ENCODE data around the gene CEND1.

The CEND1 gene

DNA sequence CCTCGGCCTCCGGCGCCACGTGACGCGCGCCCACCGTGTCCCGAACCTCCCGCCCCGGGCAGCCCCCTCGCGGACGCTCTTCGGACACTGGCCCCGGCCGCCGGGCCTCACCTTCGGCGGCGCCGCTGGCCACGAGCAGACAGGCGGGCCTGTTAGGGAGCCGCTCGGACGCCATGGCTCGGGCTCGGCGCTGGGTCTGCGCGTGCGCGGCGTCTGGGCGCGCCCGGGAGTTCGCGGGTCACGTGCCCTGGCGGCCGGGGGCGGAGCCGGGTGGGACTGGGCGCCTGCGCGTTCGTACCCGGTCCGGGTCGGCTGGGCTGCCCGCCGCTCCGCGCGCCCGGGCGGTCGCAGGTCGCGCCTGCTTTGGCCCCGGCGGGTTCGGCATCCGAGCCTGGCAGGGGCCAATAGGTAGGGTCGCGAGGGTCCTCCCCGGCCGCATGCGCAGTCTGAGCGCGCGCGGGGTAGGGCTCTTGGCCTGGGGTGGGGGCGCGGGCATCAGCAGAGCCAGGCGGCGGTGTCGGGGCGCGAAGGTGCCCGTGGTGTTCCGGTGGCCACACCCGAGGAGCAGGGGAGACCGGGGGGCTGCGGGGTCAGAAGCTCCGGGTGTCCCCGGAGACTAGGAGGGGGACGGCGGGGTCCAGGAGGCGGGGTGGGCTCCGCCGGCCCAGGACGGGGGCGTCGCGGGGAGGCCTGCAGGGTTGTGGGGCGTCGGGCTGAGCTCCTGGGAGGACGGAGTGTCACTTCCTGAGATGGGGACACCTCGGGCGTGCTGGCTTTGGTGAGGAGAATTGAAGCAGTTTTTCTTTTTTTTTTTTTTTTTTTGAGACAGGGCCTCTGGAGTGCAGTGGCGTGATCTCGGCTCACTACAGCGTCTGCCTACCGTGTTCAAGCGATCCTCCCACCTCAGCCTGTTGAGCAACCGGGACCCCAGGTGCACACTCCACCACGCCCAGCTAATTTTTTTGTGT lies 12.3 kb downstream of the CEND1 start, which contains the start of gene GATD1:
GATD1 (minus strand) TSS at position 200 of the 968 bp plus-strand sequence; CDS start at position 175, 25 bp downstream.
- DNase-seq (ENCODE audit: low read depth in 3 of 3) = peak; percentile 90 to 93 (median 92)

DNA sequence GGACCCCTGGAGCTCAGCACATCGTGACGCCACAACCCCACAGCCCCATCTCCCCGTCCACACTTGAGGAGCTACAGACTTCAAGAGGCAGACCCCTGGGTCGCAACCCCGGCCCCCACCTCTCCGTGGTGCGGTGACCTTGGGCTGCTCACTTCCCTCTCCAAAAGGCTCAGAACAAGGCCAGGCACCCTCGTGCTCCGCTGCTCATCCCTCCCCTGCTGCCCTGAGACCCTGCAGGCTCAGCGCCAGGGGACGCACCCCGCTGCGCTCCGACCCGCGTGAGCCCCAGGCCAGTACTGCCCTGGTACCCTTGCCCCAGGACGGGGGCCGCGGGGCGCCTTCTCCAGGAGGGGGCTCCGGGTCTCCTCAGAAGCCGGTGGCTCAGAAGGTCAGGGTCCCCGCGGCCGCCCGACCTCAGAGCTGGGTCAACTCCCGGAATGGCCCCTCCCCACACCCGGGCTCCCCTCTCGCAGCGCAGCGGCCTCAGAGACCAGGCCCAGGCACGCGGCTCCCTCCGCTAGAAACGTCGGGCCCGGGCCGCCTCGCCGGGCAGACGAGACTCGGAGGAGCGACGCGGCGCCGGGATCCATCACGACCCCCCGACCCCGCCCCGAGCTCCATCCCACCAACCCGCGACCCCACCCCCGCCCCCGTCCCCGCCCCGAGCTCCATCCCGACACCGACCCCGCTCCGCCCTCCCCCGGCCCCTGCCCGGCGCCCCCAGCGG lies 13.2 kb downstream of the CEND1 start:
- DNase-seq (ENCODE audit: low read depth in 3 of 3) = no peak

DNA sequence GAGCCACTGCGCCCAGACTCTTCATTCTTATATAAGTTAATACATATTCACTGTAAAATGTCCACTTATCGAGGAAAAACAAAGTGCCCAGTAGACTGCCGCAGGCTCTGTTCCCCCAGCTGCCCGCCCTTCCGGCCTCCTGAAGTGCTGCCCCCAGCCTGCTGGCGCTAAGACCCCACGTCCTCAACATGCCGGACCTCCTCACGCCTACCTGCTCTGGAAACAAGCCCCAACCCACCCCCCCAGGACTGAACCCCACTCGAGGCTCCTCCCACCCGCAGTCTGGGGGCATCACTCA lies 13.7 kb downstream of the CEND1 start:
- no peak for DNase-seq (ENCODE audit: low read depth in 3 of 3)

DNA sequence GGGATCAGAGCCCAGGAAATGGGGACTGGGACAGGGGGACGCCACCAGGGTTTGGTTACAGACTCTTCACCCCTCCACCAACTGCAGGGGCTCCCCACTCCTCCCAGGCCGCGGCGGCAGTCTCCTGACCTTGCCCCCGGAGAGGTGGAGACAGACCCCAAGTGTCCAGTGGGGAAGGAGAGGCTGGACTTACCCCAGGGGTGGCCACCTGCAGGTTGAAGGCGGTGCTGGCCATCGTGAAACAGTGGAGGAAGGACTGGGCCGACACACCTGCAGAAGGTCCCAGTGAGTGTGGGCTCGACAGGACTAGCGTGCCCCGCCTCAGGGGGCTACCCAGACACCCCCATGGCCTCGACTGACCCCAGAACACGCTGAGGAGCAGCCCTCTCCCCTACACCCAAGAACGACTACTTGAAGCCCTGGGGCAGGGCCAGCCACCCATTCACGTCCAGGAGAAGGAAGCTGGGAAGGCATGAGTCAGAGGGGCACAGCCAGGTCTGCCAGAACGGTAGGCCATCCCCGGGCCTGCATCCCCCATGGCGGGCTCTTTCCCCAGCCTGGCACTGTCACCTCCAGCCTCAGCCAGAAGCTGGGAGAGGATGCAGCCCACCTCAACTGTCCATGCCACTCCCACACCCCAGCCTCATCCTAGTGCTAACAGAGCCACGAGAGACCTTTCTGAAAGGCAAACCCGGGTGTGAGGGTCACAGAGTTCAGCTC lies 14.9 kb downstream of the CEND1 start:
- no peak for DNase-seq (ENCODE audit: low read depth in 3 of 3)

DNA sequence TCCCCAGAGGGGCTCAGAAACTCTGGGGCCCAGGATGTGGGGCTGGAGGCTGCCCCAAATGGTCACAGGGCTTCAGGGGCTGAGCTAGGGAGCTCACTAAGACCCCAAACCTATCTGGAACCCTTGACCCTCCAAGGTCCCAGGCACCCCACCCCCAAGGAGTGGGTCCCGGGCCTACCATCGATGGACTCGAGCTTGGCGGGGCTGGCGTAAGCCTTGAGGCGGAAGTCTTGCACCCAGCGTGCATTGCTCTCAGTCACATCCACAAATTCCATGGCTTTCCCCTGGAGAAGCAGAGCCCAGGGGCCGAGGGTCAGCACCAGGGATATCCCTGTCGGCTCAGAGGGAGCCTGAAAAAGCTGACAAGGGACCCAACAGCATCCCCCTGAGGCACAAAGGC lies 16.1 kb downstream of the CEND1 start:
- no peak for DNase-seq (ENCODE audit: low read depth in 3 of 3)

DNA sequence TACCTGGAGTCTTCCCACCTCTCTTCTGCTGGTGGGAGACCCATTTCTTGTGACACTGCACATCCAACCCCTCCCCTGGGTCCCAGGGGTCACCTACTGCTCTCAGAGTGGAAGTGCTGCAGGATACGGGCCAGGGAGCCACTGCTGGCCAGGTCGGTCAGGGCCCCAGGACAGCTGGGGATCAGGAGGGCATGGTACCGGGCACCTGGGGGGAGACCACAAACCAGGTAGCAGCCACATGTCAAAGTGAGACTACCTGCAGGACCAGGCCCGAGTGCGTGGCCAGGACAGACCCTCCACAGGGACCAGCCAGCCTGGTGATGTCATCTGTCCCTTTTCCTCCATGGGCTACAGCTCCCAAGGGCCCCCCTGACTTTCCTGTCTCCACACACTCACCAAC lies 16.5 kb downstream of the CEND1 start:
- DNase-seq (ENCODE audit: low read depth in 3 of 3) = no peak

DNA sequence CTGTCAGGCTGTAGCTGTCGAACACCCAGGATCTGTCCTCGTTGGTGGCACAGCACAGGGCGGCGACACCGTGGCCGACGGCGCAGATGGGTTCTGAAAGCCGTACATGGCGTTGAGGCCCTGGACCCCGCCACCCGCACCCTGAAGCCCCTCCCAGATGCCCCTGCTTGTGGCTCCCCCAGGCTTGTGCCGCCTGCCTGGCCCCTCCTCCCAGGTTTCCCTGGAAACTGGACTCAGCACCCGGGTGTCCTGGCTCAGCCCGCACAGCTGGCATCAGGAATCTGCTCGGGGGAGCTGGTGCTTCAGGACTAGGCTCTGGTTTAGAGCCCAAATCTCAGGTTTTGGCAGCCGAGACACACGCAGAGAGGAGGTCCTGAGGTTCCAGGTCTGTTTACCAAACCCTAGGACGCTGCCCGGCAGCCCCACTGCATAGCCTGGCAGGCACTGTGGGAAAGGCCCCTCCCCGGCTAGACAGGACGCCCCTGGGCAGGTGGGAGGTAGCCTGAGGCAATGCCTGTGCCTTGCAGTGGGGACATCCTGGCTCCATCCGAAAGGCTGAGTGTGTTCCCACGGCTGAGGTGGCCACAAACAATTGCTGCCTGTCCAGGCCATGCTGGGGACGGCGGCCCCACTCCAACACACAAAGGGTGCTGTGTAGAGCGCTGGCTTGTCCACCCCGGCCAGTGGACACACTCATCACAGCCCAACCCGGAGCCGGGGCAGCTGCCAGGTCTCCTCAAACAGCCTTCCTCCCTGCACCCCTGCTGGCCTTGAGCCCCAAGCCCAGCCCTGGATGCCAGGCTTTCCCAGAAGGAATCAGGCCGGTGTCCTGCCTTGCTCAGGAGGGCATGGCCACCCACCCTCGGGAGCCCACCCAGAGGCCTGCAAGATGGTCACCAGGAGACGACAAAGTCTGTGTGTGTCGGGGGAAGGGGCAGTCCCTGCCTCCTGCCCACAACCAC lies 17.2 kb downstream of the CEND1 start:
- no peak for DNase-seq (ENCODE audit: low read depth in 3 of 3)

DNA sequence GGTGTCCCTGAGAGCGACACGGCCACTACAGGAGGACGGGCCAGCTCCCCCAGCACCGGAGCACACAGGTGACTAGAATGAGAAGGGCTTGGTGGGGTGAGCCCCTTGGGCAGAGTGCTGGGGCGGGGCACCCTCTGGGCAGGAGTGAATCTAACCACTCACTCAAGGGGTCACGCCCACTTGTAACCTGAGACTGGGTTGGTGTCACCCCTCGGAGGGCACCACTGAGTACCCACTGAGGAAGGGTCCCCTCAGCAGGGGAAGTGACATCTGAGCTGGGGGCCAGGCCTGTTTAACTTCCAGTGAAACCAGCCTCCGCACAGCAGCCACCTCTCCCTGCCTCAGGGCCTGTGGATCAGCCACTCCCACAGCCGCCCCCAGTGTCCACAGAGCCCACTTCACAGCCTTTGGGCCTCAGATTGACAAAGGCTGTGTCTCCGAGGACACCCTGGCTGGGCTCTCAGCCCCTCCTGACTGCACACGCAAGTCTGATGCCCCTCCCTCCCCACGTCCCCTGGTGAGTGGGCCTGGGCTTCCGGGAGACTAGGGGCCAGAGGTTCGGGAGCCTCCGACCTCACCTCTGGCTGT lies 18.2 kb downstream of the CEND1 start:
- no peak for DNase-seq (ENCODE audit: low read depth in 3 of 3)

DNA sequence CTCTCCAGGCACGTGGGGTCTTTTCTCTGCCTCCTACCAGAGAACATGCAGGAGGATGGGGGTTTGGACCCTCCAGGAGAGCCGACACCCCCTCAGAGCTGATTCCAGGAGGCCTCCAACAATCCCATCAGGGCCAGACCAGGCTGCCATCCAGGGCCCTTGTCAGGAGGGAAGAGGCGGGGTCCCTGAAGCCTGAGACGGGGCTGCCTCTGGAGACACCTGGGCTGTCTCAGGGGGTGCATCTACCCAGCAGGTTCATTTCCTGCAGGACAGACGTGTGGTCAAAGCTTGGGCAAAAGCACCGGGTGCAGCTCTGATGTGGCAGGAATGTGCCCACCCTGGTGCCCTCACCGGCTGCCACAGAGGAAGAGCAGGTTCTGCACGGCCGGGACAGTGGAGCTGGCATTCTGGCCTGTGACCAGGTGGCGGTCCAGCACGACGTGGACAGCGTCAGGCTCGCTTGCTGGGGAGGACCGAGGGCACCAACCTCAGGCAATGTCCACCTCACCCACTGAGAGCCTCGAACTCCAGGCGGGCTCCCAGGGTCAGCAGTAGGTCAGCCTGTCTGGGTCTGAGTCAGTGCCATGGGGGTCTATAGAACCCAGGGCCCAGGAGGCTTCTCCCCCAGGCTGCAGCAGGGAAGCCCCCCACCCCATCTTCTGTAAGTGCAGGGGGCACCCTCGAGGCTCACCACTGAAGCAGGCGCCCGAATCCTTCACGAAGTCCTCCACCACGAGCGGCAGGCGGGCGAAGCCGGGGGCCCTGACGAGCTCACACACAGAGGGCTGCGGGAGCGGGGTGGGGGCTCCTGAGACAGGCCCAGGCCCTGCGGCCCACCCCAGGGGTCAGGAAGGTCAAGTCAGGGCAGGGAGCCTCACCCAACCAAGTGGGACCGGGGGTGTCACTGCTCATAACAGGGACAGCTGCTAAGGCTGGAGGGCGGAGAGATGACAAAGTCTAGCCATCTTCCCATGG lies 19.0 kb downstream of the CEND1 start:
- no peak for DNase-seq (ENCODE audit: low read depth in 3 of 3)

DNA sequence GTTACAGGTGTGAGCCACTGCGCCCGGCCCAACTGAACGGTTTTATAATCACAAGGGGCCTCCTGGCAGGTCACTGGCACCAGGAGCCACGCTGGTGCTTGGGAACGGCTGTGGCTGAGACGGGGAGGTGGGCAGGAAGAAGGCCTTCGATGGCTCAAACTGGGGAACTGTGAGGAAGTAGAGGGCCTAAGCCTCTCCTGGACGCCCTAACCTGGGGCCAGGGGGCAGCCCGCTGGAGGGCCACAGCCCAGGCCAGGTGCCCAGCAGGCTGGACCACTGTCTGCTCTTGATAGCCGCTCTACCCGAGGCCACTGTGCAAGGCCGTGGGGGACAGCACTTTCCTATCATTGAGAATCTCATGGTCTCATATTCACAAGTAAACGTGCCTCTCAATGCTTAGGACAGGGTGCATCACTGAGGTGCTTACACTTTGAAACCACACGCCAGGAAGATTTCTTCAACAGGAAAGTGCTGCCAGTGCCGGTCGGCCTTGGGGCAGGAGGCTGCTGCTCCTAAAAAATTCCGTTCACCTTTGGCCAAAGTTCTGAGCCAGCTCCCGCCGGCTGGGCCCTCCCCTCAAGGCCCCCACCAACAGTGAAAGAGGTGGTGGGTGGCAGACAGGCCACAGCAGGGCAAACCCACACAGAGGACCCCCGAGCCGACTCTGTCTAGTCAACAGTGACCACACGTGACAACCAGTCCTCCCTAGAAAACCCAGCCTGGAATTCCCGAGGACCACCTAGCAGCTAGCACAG lies 19.8 kb downstream of the CEND1 start:
- DNase-seq (ENCODE audit: low read depth in 3 of 3) = no peak

DNA sequence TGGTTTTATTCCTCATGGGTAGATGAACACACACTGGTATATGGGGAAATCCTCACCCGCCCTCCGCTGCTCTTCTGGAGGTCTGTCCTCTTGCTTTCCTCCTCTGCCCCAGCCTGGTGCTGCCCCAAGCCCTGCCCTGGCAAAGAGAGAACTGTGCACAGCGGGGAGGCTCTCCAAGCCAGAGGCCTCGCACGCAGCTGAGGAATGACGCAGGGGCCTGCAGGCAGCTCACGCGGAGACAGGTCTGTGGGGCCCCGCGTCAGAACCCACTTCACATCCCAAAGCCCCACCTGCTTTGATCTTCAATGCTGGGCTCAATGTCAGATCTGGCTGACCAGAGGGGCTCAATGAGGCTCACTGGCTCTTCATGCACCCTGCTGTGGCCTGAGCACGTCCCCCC lies 22.7 kb downstream of the CEND1 start:
- DNase-seq (ENCODE audit: low read depth in 3 of 3) = no peak

DNA sequence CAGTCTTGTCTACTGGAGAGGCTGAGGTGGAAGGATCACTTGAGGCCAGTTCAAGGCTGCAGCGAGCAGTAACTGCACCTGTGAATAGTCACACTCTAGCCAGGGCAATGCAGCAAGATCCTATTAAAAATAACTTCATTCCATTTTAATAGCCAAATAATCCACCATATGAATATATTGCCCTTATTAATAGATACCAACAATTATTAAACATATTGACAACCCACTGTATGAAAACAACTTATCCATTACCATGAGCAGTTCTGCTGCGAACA lies 23.0 kb downstream of the CEND1 start:
- DNase-seq (ENCODE audit: low read depth in 3 of 3) = no peak

DNA sequence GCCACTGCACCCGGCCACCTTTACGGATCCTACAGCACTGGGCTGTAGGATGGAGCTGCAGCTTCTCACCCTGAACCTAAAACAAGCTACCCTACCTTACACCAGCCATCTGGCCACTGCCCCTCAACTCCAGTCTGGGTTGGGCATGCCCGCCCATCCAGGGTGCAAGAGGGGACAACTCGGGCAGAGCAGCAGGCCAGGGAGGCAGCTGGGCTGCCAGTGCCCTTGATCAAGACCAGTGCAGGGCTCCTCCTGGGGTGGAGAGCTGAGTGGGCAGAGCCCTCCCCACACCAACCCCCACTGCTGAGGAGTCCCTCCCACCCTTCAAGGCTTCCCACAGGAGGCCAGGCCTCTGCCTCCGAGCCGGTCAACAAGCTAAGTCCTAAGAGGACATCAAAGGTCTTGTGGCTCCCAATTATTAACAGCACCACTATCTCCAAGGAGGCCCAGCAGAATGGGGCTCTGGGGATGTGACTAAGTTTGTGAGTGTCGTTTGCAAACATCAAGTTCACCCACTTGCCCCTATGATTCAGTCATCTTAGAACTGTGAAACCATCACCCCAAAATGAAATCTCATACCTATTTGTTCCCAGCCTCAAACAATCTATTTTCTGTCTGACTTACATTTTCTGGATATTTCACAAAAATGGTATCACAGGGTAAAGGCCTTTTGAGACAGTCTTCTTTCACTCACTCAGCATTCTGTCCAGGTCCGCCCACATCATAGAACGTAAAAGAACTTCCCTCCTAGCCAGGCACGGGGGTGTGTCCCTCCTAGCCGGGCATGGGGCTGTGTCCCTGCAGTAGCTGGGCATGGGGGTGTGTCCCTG lies 23.6 kb downstream of the CEND1 start:
- DNase-seq (ENCODE audit: low read depth in 3 of 3) = no peak

DNA sequence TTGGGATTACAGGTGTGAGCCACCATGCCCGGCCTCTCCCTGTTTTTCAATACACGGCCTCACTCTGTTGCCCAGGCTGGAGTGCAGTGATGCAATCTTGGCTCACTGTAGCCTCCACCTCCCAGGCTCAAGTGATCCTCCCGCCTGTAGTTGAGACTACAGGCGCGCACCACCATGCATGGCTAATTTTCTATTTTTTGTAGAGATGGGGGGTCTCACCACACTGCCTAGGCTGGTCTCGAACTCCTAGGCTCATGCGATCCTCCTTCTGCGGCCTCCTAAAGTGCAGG lies 24.1 kb downstream of the CEND1 start:
- DNase-seq (ENCODE audit: low read depth in 3 of 3) = no peak

DNA sequence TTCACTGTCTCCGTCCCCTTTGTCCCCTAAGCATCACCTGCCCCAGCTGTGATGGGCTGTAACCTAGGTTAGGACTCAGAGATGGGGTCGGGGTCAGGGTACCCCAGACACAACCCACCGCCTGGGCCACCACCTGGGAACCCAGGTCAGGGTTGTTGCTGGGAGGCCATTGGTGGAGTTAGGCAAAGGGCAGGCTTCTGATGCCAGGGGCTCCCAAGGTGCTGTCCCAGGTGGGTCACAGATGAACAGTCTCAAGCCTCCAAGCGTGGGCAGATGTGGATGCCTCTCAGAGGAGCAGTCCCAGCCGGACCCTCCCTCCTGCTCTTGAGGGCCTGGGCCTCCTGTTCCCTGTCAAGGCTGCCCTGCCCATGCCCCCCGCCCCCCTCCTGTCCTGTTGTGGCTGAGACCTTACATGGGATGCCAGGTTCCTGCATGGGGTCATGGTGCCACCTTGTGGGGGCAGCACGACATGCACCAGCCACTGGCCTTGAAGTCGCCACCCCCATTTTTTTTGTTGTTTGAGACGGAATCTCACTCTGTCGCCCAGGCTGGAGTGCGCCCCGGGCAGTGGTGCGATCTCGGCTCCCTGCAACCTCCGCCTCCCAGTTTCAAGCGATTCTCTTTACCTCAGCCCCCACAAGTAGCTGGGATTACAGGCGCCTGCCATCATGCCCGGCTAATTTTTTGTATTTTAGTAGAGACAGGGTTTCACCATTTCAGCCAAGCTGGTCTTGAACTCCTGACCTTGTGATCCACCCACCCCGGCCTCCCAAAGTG lies 24.7 kb downstream of the CEND1 start:
- DNase-seq (ENCODE audit: low read depth in 3 of 3) = peak in 2 of 3 experiments; percentile 29 to 39

DNA sequence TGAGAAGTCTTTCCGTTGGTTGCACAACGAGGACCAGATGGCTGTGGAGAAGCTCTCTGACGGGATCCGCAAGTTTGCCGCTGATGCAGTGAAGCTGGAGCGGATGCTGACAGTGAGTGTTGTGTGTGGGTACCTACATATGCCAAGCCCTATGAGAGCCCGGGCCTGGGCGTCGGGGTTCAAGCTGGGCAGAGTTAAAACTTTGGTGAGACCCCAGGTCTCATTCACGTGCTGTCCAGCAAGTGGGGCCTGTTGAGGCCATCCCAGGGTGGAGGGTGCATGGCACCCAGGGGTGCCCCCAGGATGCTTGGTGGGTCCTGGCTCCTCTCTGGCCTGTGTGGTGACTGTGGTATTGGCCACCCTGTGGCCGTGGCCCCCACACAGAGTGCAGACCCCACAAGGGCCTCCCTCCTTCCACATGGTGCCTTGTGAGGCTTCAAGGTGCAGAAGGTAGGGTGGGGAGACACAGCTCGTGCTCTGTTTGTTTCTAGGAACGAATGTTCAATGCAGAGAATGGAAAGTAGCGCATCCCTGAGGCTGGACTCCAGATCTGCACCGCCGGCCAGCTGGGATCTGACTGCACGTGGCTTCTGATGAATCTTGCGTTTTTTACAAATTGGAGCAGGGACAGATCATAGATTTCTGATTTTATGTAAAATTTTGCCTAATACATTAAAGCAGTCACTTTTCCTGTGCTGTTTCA lies 25.4 kb downstream of the CEND1 start:
- DNase-seq (ENCODE audit: low read depth in 3 of 3) = no peak
